ENCODE results near the gene PTPRD. TPM values are rescaled to one million over a fixed set of nuclear protein-coding genes. Genes with fewer than 3 reads are reported as not detected.
A peak's percentile ranks its signal among the peaks of the same experiment; 100 is the strongest.

The PTPRD gene
- total RNA-seq, 4 donors from 2014 or later, result 0.78 to 11.7 (median 1.6) TPM

- DNase-seq (no peak), ATAC-seq (no peak)
- intact Hi-C loops (cut with DNase I; ENCODE audit: low total_unique reads), result no loop called here
- no peaks in the 10 kb centered on the region for H3K27me3 ChIP-seq
- no peaks in the 10 kb centered on the region for H3K36me3 ChIP-seq
- no peak for TF ChIP-seq CTCF (IDR thresholded peaks at IDR 0.05 in 4 of 5, conservative IDR thresholded peaks at IDR 0.05 in 1 of 5)
- in situ Hi-C loops (cut with MboI; ENCODE audit: low sequenced_read_pairs in 4 of 4), result loop anchor here in 1 of 4 donors (10.0 kb wide), 1 partner anchor 188 kb away; no protein-coding TSS in a partner anchor
- H3K4me3 ChIP-seq, result no peak overlapping the region
- H3K27ac ChIP-seq, result no peak overlapping the region
- no peaks in the 10 kb centered on the region for H3K4me1 ChIP-seq
- no peaks in the 10 kb centered on the region for H3K9me3 ChIP-seq
These were observed 820.5 kb downstream of the PTPRD start for GRCh38 chr9:9792144-9792857.

GRCh38 chr9:9791611-9792010, 821.2 kb downstream of the PTPRD start:
- H3K36me3 ChIP-seq, result no peaks in the 10 kb centered on the region
- in situ Hi-C loops (cut with MboI; ENCODE audit: low sequenced_read_pairs in 4 of 4), result loop anchor here in 1 of 4 donors (10.0 kb wide), 1 partner anchor 187 kb away; no protein-coding TSS in a partner anchor
- no peak for ATAC-seq
- no peaks in the 10 kb centered on the region for H3K4me1 ChIP-seq
- no peak overlapping the region for H3K27ac ChIP-seq
- no peak for DNase-seq
- no peaks in the 10 kb centered on the region for H3K27me3 ChIP-seq
- intact Hi-C loops (cut with DNase I; ENCODE audit: low total_unique reads), result no loop called here
- TF ChIP-seq CTCF (IDR thresholded peaks at IDR 0.05 in 4 of 5, conservative IDR thresholded peaks at IDR 0.05 in 1 of 5) (no peak), POLR2A (IDR thresholded peaks at IDR 0.05) (no peak)
- H3K4me3 ChIP-seq, result no peak overlapping the region
- H3K9me3 ChIP-seq, result no peaks in the 10 kb centered on the region

GRCh38 chr9:9790216-9790872, 822.5 kb downstream of the PTPRD start:
- TF ChIP-seq POLR2A (IDR thresholded peaks at IDR 0.05) (no peak), CTCF (IDR thresholded peaks at IDR 0.05 in 4 of 5, conservative IDR thresholded peaks at IDR 0.05 in 1 of 5) (peak in 2 of 5 experiments; percentile 18 to 31)
- Histone ChIP-seq H3K4me1 (no peaks in the 10 kb centered on the region), H3K4me3 (no peak overlapping the region), H3K36me3 (no peaks in the 10 kb centered on the region), H3K27ac (no peak overlapping the region), H3K27me3 (no peaks in the 10 kb centered on the region), H3K9me3 (no peaks in the 10 kb centered on the region)
- no peak for DNase-seq
- in situ Hi-C loops (cut with MboI; ENCODE audit: low sequenced_read_pairs in 4 of 4) (loop anchor here in 1 of 4 donors (10.0 kb wide), 1 partner anchor 186 kb away; no protein-coding TSS in a partner anchor), intact Hi-C loops (cut with DNase I; ENCODE audit: low total_unique reads) (no loop called here)
- ATAC-seq, result no peak

GRCh38 chr9:9783711-9784110, 829.1 kb downstream of the PTPRD start:
- in situ Hi-C loops (cut with MboI; ENCODE audit: low sequenced_read_pairs in 4 of 4), result no loop called here
- ATAC-seq, result no peak
- Histone ChIP-seq H3K36me3 (no peaks in the 10 kb centered on the region), H3K4me3 (no peak overlapping the region), H3K27ac (no peak overlapping the region), H3K27me3 (no peaks in the 10 kb centered on the region), H3K9me3 (no peaks in the 10 kb centered on the region), H3K4me1 (no peaks in the 10 kb centered on the region)
- intact Hi-C loops (cut with DNase I; ENCODE audit: low total_unique reads), result no loop called here
- TF ChIP-seq POLR2A (IDR thresholded peaks at IDR 0.05) (no peak), CTCF (IDR thresholded peaks at IDR 0.05 in 4 of 5, conservative IDR thresholded peaks at IDR 0.05 in 1 of 5) (no peak)
- no peak for DNase-seq
